ENCODE measurements around the gene ATP2A3.

GRCh38 chr17:3964203-3965117 lies at the start of gene ATP2A3:
- TF ChIP-seq CTCF (IDR thresholded peaks at IDR 0.05) = no peak
- TF ChIP-seq POLR2A (IDR thresholded peaks at IDR 0.05) = peak in 1 of 2 donors; percentile 70
